HepG2 (cell line): ENCODE measurements around the gene P4HB. TPM values are rescaled to one million over a fixed set of nuclear protein-coding genes. Genes with fewer than 3 reads are reported as not detected.

Source experiments
- ATF7 ChIP-seq, 2 experiments: fragments of 450-650 bp in 1 of 2; sonication (generic) in 1 of 2; formaldehyde crosslinking in 1 of 2; IDR thresholded peaks; 2 replicates each; pipeline versions ENCODE4 v1.4.0 to v1.6.1; 2016 to 2020; ENCODE audit warnings: antibody characterized with exemption in 1 of 2, mild to moderate bottlenecking in 1 of 2, missing genetic modification reagents in 1 of 2
- CBX1 ChIP-seq: IDR thresholded peaks from one replicate; pipeline ENCODE4 v1.6.1; 2016; ENCODE audit warnings: antibody characterized with exemption, low read depth
- FOXA1 ChIP-seq, 2 experiments: fragments of 450-650 bp in 1 of 2; sonication (generic) in 1 of 2; formaldehyde crosslinking in 1 of 2; IDR thresholded peaks; 2 replicates each; pipeline versions ENCODE4 v1.4.0 to v1.6.1; 2016 to 2020; ENCODE audit warnings: missing genetic modification reagents in 1 of 2
- FOXK2 ChIP-seq: fragments of 450-650 bp; IDR thresholded peaks from 2 replicates; pipeline ENCODE4 v1.6.1; 2016
- HHEX ChIP-seq: IDR thresholded peaks from 2 replicates; pipeline ENCODE4 v1.6.1; 2016; ENCODE audit warnings: control low read depth
- HMG20B ChIP-seq: conservative IDR thresholded peaks from 2 replicates; pipeline ENCODE4 v1.6.1; 2016; ENCODE audit warnings: missing genetic modification reagents, missing compliant biosample characterization
- HNF4G ChIP-seq, 2 experiments: sonication (generic) in 1 of 2; formaldehyde crosslinking in 1 of 2; IDR thresholded peaks; 2 replicates each; pipeline versions ENCODE4 v1.4.0 to v1.6.1; 2011 to 2020; ENCODE audit warnings: borderline replicate concordance in 2 of 2, low read depth in 2 of 2, mild to moderate bottlenecking in 2 of 2, low read length in 1 of 2, missing genetic modification reagents in 1 of 2, moderate library complexity in 1 of 2
- IKZF1 ChIP-seq: fragments of 450-650 bp; IDR thresholded peaks from 2 replicates; pipeline ENCODE4 v1.7.1; 2016
- JUNB ChIP-seq: sonication (generic); formaldehyde crosslinking; IDR thresholded peaks from 2 replicates; pipeline ENCODE4 v1.8.0; 2022; ENCODE audit warnings: missing genetic modification reagents, mild to moderate bottlenecking, borderline replicate concordance
- KAT8 ChIP-seq: IDR thresholded peaks from 2 replicates; pipeline ENCODE4 v1.6.1; 2016; ENCODE audit warnings: missing genetic modification reagents, missing compliant biosample characterization
- KLF6 ChIP-seq: IDR thresholded peaks from 2 replicates; pipeline ENCODE4 v1.8.0; 2016; ENCODE audit warnings: missing biosample characterization, missing genetic modification reagents
- SETDB1 ChIP-seq: sonication (generic); formaldehyde crosslinking; IDR thresholded peaks from 2 replicates; pipeline ENCODE4 v1.5.1; 2020; ENCODE audit warnings: missing genetic modification reagents, mild to moderate bottlenecking, borderline replicate concordance
- SIN3A ChIP-seq: IDR thresholded peaks from 2 replicates; pipeline ENCODE4 v1.6.1; 2011; ENCODE audit warnings: low read depth, mild to moderate bottlenecking, control low read depth, low read length, borderline replicate concordance
- SIX4 ChIP-seq: sonication (generic); formaldehyde crosslinking; IDR thresholded peaks from 2 replicates; pipeline ENCODE4 v1.4.0; 2020; ENCODE audit warnings: missing genetic modification reagents
- TBX3 ChIP-seq: fragments of 450-650 bp; IDR thresholded peaks from 2 replicates; pipeline ENCODE4 v1.6.1; 2017; ENCODE audit warnings: antibody characterized with exemption, mild to moderate bottlenecking, inconsistent platforms, borderline replicate concordance
- ZBTB42 ChIP-seq: sonication (generic); formaldehyde crosslinking; IDR thresholded peaks from 2 replicates; pipeline ENCODE4 v1.5.0; 2020; ENCODE audit warnings: mild to moderate bottlenecking, missing genetic modification reagents
- ZFP82 ChIP-seq: sonication (generic); formaldehyde crosslinking; IDR thresholded peaks from 2 replicates; pipeline ENCODE4 v1.5.1; 2020; ENCODE audit warnings: mild to moderate bottlenecking, missing genetic modification reagents, borderline replicate concordance
- ZNF496 ChIP-seq: sonication (generic); formaldehyde crosslinking; IDR thresholded peaks from 2 replicates; pipeline ENCODE4 v1.8.1; 2023; ENCODE audit warnings: mild to moderate bottlenecking, moderate library complexity, missing genetic modification reagents; ENCODE audit not compliant: insufficient replicate concordance
- ZNF530 ChIP-seq: sonication (generic); formaldehyde crosslinking; IDR thresholded peaks from 2 replicates; pipeline ENCODE4 v1.5.0; 2020; ENCODE audit warnings: low read depth, mild to moderate bottlenecking, missing genetic modification reagents
- ZNF792 ChIP-seq: IDR thresholded peaks from 2 replicates; pipeline ENCODE4 v1.6.1; 2016
- ZNF878 ChIP-seq: sonication (generic); formaldehyde crosslinking; IDR thresholded peaks from 2 replicates; pipeline ENCODE4 v1.8.1; 2023; ENCODE audit warnings: mild to moderate bottlenecking, missing genetic modification reagents, moderate library complexity
- polyA plus RNA-seq, 8 experiments: library from polyadenylated mRNA; depleted of rRNA in 3 of 8; stranded (reverse) in 7 of 8; unstranded in 1 of 8; fragments of >200 nt; fragmentation: Illumina TruSeq in 4 of 8; extraction: Trizol in 4 of 8; gene quantifications; 2 replicates each; pipeline versions ENCODE4 v1.2.1 to v1.2.3, GENCODE V29; 2011 to 2016; ENCODE audit warnings: low read depth in 4 of 8, missing spikeins in 1 of 8, mixed read lengths in 1 of 8; ENCODE audit not compliant: insufficient read depth in 1 of 8
- total RNA-seq, 5 experiments: library from RNA; depleted of rRNA; stranded (reverse); fragments of >200 nt; fragmentation: Illumina TruSeq; extraction: Trizol; gene quantifications; 2 replicates each; pipeline ENCODE4 v1.2.3, GENCODE V29; 2016; ENCODE audit warnings: low read depth in 1 of 5
- TF ChIP-seq, protein P1 (sequence below): sonication (generic); formaldehyde crosslinking; conservative IDR thresholded peaks from 2 replicates; pipeline ENCODE4 v1.4.0; 2020; ENCODE audit warnings: missing genetic modification reagents
- TF ChIP-seq, protein P2 (sequence below): sonication (generic); formaldehyde crosslinking; IDR thresholded peaks from 2 replicates; pipeline ENCODE4 v1.5.1; 2020; ENCODE audit warnings: missing genetic modification reagents, mild to moderate bottlenecking, borderline replicate concordance
- TF ChIP-seq, protein P3 (sequence below): sonication (generic); formaldehyde crosslinking; IDR thresholded peaks from 2 replicates; pipeline ENCODE4 v1.8.1; 2023; ENCODE audit warnings: mild to moderate bottlenecking, moderate library complexity, missing genetic modification reagents
- TF ChIP-seq, protein P4 (sequence below): sonication (generic); formaldehyde crosslinking; IDR thresholded peaks from 2 replicates; pipeline ENCODE4 v1.8.0; 2022; ENCODE audit warnings: missing genetic modification reagents, low read depth, mild to moderate bottlenecking, borderline replicate concordance
- TF ChIP-seq, protein P5 (sequence below): sonication (generic); formaldehyde crosslinking; IDR thresholded peaks from 2 replicates; pipeline ENCODE4 v1.4.0; 2020; ENCODE audit warnings: missing genetic modification reagents

Gene P4HB
- total and polyA plus RNA-seq, 2 of the 13 experiments (the other 11 are each of a cell fraction or from before 2014, with no cell fraction given): 185 to 782 TPM

DNA sequence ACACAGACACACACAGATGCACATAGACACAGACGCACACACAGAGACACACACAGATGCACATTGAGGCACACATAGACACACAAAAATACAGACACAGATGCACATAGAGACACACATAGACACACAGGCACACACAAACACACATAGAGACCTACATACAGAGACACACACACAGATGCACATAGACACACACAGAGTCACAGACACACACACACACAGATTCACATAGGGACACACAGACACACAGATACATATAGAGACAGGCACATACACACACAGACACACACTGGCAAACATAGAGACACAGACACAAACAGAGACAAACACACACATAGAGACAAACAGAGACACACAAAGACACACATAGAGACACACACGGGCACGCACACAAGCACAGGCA lies 66.3 kb downstream of the P4HB start (continued):
- TF ChIP-seq, protein P1, sequence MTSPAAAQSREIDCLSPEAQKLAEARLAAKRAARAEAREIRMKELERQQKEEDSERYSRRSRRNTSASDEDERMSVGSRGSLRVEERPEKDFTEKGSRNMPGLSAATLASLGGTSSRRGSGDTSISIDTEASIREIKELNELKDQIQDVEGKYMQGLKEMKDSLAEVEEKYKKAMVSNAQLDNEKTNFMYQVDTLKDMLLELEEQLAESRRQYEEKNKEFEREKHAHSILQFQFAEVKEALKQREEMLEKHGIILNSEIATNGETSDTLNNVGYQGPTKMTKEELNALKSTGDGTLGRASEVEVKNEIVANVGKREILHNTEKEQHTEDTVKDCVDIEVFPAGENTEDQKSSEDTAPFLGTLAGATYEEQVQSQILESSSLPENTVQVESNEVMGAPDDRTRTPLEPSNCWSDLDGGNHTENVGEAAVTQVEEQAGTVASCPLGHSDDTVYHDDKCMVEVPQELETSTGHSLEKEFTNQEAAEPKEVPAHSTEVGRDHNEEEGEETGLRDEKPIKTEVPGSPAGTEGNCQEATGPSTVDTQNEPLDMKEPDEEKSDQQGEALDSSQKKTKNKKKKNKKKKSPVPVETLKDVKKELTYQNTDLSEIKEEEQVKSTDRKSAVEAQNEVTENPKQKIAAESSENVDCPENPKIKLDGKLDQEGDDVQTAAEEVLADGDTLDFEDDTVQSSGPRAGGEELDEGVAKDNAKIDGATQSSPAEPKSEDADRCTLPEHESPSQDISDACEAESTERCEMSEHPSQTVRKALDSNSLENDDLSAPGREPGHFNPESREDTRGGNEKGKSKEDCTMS: no peak
- TF ChIP-seq FOXK2: 0 out of 2 replicates have a peak, but pooled peaks have one; percentile 39
- TF ChIP-seq KLF6 (CRISPR knock-in tag): no peak
- 0 out of 2 replicates have a peak, but pooled peaks have one; percentile 33 for TF ChIP-seq FOXA1 (IDR thresholded peaks at IDR 0.05)
- TF ChIP-seq FOXA1 (CRISPR knock-in tag; IDR thresholded peaks at IDR 0.05): no peak
- TF ChIP-seq SIN3A: no peak
- no peak for TF ChIP-seq SIX4 (CRISPR knock-in tag)
- TF ChIP-seq TBX3: no peak
- TF ChIP-seq ZFP82: no peak
- TF ChIP-seq ATF7 (IDR thresholded peaks at IDR 0.05): peak; percentile 27; the same call in 1 of the 2 replicates
- no peak for TF ChIP-seq ATF7 (CRISPR knock-in tag; IDR thresholded peaks at IDR 0.05)
- TF ChIP-seq JUNB (CRISPR knock-in tag): 0 out of 2 replicates have a peak, but pooled peaks have one; percentile 33
- TF ChIP-seq SETDB1 (CRISPR knock-in tag): no peak
- TF ChIP-seq, protein P2, sequence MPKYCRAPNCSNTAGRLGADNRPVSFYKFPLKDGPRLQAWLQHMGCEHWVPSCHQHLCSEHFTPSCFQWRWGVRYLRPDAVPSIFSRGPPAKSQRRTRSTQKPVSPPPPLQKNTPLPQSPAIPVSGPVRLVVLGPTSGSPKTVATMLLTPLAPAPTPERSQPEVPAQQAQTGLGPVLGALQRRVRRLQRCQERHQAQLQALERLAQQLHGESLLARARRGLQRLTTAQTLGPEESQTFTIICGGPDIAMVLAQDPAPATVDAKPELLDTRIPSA (CRISPR knock-in tag): no peak
- peak; percentile 90; the same call in 1 of the 2 replicates for TF ChIP-seq IKZF1
- no peak for TF ChIP-seq HHEX (CRISPR knock-in tag)
- TF ChIP-seq ZNF496 (CRISPR knock-in tag): no peak
- no peak for TF ChIP-seq CBX1
- TF ChIP-seq ZNF530 (CRISPR knock-in tag): 0 out of 2 replicates have a peak, but pooled peaks have one; percentile 56
- TF ChIP-seq HMG20B (CRISPR knock-in tag): no peak
- no peak for TF ChIP-seq ZNF792 (CRISPR knock-in tag)
- TF ChIP-seq, protein P3, sequence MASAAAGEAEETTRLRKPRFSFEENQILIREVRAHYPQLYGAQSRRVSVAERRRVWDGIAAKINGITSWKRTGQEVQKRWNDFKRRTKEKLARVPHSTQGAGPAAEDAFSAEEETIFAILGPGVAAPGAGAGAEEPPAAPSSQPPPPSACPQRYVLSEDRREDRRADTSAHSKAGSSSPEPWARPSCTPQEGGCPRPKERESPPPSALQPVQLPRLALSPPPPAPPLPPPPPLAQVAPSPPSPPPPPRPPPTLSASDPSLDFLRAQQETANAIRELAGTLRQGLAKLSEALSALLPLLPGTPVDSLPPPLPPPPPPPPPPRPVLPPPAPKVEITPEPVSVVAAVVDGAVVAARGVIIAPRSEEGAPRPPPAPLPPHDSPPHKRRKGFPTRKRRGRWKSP (CRISPR knock-in tag): no peak
- no peak for TF ChIP-seq HNF4G (IDR thresholded peaks at IDR 0.05; ENCODE audit: borderline replicate concordance, low read depth, low read length)
- TF ChIP-seq HNF4G (CRISPR knock-in tag; IDR thresholded peaks at IDR 0.05; ENCODE audit: borderline replicate concordance, low read depth): no peak
- TF ChIP-seq ZBTB42 (CRISPR knock-in tag): no peak
- no peak for TF ChIP-seq KAT8 (CRISPR knock-in tag)
- TF ChIP-seq, protein P4, sequence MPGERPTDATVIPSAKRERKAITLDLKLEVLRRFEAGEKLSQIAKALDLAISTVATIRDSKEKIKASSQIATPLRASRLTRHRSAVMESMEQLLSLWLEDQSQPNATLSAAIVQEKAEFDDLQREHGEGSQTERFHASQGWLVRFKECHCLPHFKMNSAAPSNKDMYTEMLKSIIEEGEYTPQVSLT: no peak
- TF ChIP-seq, protein P5, sequence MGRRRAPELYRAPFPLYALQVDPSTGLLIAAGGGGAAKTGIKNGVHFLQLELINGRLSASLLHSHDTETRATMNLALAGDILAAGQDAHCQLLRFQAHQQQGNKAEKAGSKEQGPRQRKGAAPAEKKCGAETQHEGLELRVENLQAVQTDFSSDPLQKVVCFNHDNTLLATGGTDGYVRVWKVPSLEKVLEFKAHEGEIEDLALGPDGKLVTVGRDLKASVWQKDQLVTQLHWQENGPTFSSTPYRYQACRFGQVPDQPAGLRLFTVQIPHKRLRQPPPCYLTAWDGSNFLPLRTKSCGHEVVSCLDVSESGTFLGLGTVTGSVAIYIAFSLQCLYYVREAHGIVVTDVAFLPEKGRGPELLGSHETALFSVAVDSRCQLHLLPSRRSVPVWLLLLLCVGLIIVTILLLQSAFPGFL: no peak
- TF ChIP-seq ZNF878 (CRISPR knock-in tag): no peak
